Bronchial epithelial cell (primary cell): ENCODE measurements around the gene GRIK4. TPM values are rescaled to one million over a fixed set of nuclear protein-coding genes. Genes with fewer than 3 reads are reported as not detected.

ENCODE experiments used
- DNase-seq: peaks from one replicate; pipeline ENCODE4 v3.0.0-alpha.2; 2010; ENCODE audit warnings: low read depth
- FAIRE-seq: peaks from 2 replicates; lab custom pipeline; 2011; peaks lifted over from hg19 to GRCh38; lab: Jason Lieb, UNC
- H3K27me3 ChIP-seq: 2 replicates; pipeline ENCODE4 v1.5.1; 2011; ENCODE audit warnings: low read length; ENCODE audit not compliant: control insufficient read depth, insufficient read depth
- H3K36me3 ChIP-seq: 2 replicates; pipeline ENCODE4 v1.5.1; 2011; ENCODE audit warnings: low read length; ENCODE audit not compliant: control insufficient read depth, insufficient read depth
- H3K4me3 ChIP-seq: 2 replicates; pipeline ENCODE4 v1.5.1; 2011; ENCODE audit warnings: mild to moderate bottlenecking, low read depth, low read length, control low read depth
- CTCF ChIP-seq: IDR thresholded peaks from 2 replicates; pipeline ENCODE4 v1.5.1; 2011; ENCODE audit warnings: mild to moderate bottlenecking, moderate library complexity, low read length, control low read depth, inconsistent platforms; ENCODE audit not compliant: insufficient read depth, severe bottlenecking
- total RNA-seq: library from RNA; depleted of rRNA; stranded (reverse); fragments of >200 nt; gene quantifications from 2 replicates; pipeline ENCODE4 v1.2.1, GENCODE V29; 2014

The GRIK4 gene
- total RNA-seq, 1 donor from 2014 or later, result not detected

GRCh38 chr11:120719348-120719747 lies 207.8 kb downstream of the GRIK4 start:
- H3K27me3 ChIP-seq, result peaks cover 4% of the 10 kb centered on the region
- FAIRE-seq (no peak), DNase-seq (no peak)
- no peaks in the 10 kb centered on the region for H3K36me3 ChIP-seq
- H3K4me3 ChIP-seq, result no peak overlapping the region
- no peak for TF ChIP-seq CTCF

GRCh38 chr11:120720760-120721159 lies 209.2 kb downstream of the GRIK4 start:
- no peaks in the 10 kb centered on the region for H3K36me3 ChIP-seq
- DNase-seq (no peak), FAIRE-seq (no peak)
- H3K27me3 ChIP-seq, result peaks cover 4% of the 10 kb centered on the region
- no peak for TF ChIP-seq CTCF
- no peak overlapping the region for H3K4me3 ChIP-seq

- FAIRE-seq, result no peak
- Histone ChIP-seq H3K4me3 (no peak overlapping the region), H3K36me3 (no peaks in the 10 kb centered on the region), H3K27me3 (peaks cover 4% of the 10 kb centered on the region)
- TF ChIP-seq CTCF, result no peak
- DNase-seq, result no peak
Observed at GRCh38 chr11:120722524-120722923, 211.0 kb downstream of the GRIK4 start.

- TF ChIP-seq CTCF, result no peak
- DNase-seq, result no peak
- Histone ChIP-seq H3K36me3 (no peaks in the 10 kb centered on the region), H3K27me3 (no peaks in the 10 kb centered on the region), H3K4me3 (no peak overlapping the region)
- FAIRE-seq, result no peak
Observed at GRCh38 chr11:120723751-120724150, 212.2 kb downstream of the GRIK4 start.

GRCh38 chr11:120727752-120728151 lies 216.2 kb downstream of the GRIK4 start:
- Histone ChIP-seq H3K36me3 (no peaks in the 10 kb centered on the region), H3K4me3 (no peak overlapping the region), H3K27me3 (no peaks in the 10 kb centered on the region)
- FAIRE-seq, result no peak
- no peak for DNase-seq
- no peak for TF ChIP-seq CTCF

- Histone ChIP-seq H3K4me3 (no peak overlapping the region), H3K27me3 (no peaks in the 10 kb centered on the region), H3K36me3 (no peaks in the 10 kb centered on the region)
- TF ChIP-seq CTCF, result no peak
- no peak for FAIRE-seq
- DNase-seq, result no peak
Observed at GRCh38 chr11:120735035-120735434, 223.5 kb downstream of the GRIK4 start.
